Smooth muscle cell (in vitro differentiated cells): ENCODE data around the gene SHROOM2. TPM values are rescaled to one million over a fixed set of nuclear protein-coding genes. Genes with fewer than 3 reads are reported as not detected.

Experiments used
- DNase-seq: peaks from one replicate; lab custom pipeline; 2025; ENCODE audit not compliant: unreplicated experiment; lab: John Stamatoyannopoulos, UW
- H2AFZ ChIP-seq: fragments of 200-600 bp; sonication (generic); 2 replicates; pipeline ENCODE4 v1.6.0; 2016; ENCODE audit warnings: antibody characterized with exemption, low read depth, mild to moderate bottlenecking
- H3F3A ChIP-seq: fragments of 200-600 bp; sonication (generic); 2 replicates; pipeline ENCODE4 v1.6.0; 2017; ENCODE audit warnings: antibody characterized with exemption, low read depth
- H3K27ac ChIP-seq: fragments of 200-600 bp; sonication (generic); 2 replicates; pipeline ENCODE4 v1.5.1; 2016; ENCODE audit warnings: low read depth, mild to moderate bottlenecking
- H3K27me3 ChIP-seq: fragments of 200-600 bp; sonication (generic); 2 replicates; pipeline ENCODE4 v1.6.1; 2016; ENCODE audit warnings: low read depth, mild to moderate bottlenecking
- H3K36me3 ChIP-seq: fragments of 200-600 bp; sonication (generic); 2 replicates; pipeline ENCODE4 v1.5.1; 2016; ENCODE audit warnings: low read depth
- H3K4me1 ChIP-seq: fragments of 200-600 bp; sonication (generic); 2 replicates; pipeline ENCODE4 v1.5.1; 2016; ENCODE audit warnings: low read depth
- H3K4me2 ChIP-seq: fragments of 200-600 bp; sonication (generic); 2 replicates; pipeline ENCODE4 v1.6.0; 2016; ENCODE audit warnings: mild to moderate bottlenecking
- H3K4me3 ChIP-seq: fragments of 200-600 bp; sonication (generic); 2 replicates; pipeline ENCODE4 v1.5.1; 2016; ENCODE audit warnings: mild to moderate bottlenecking
- H3K79me2 ChIP-seq: fragments of 200-600 bp; sonication (generic); 2 replicates; pipeline ENCODE4 v1.6.0; 2016; ENCODE audit warnings: low read depth, mild to moderate bottlenecking
- H3K9ac ChIP-seq: fragments of 200-600 bp; sonication (generic); 2 replicates; pipeline ENCODE4 v1.6.0; 2016; ENCODE audit warnings: low read depth
- H3K9me3 ChIP-seq: fragments of 200-600 bp; sonication (generic); replicated peaks from 2 replicates; pipeline ENCODE4 v1.5.1; 2016; ENCODE audit warnings: low read depth
- H4K20me1 ChIP-seq: fragments of 200-600 bp; sonication (generic); 2 replicates; pipeline ENCODE4 v1.6.0; 2016; ENCODE audit warnings: low read depth
- CTCF ChIP-seq: fragments of 200-600 bp; sonication (generic); IDR thresholded peaks from 2 replicates; pipeline ENCODE4 v1.5.1; 2017; ENCODE audit warnings: borderline replicate concordance, mild to moderate bottlenecking, antibody characterized with exemption; ENCODE audit not compliant: insufficient read depth, poor library complexity, severe bottlenecking
- WGBS: methylation state at CpG from one replicate; pipeline ENCODE4 v1.1.7; 2016; ENCODE audit warnings: low lambda C conversion rate; 5-methylcytosine and 5-hydroxymethylcytosine counted together
- polyA plus RNA-seq: library from polyadenylated mRNA; unstranded; fragments of >200 nt; fragmentation: Nextera tagmentation; extraction: Ambion mirVana; gene quantifications from 2 replicates; pipeline ENCODE4 v1.2.1, GENCODE V29; 2016
- total RNA-seq: library from RNA; depleted of rRNA; stranded (reverse); fragments of >200 nt; gene quantifications from 2 replicates; pipeline ENCODE4 v1.2.3, GENCODE V29; 2014

The SHROOM2 gene
- total and polyA plus RNA-seq, 2 experiments from 2014 or later = 5.5 to 8.9 TPM

- H4K20me1 ChIP-seq = no peaks in the 10 kb centered on the region
- no peaks in the 10 kb centered on the region for H3F3A ChIP-seq
- DNase-seq = no peak
- no peaks in the 10 kb centered on the region for H3K79me2 ChIP-seq
- H2AFZ ChIP-seq = no peak overlapping the region
- peaks cover 6% of the 10 kb centered on the region for H3K4me1 ChIP-seq
- H3K4me3 ChIP-seq = no peak overlapping the region
- H3K9ac ChIP-seq = no peak overlapping the region
- no peaks in the 10 kb centered on the region for H3K9me3 ChIP-seq
- no peak for TF ChIP-seq CTCF
- H3K27ac ChIP-seq = no peak overlapping the region
- no peak overlapping the region for H3K4me2 ChIP-seq
- 46% methylated on average over 4 of the region's 4 CpGs for whole genome bisulfite sequencing
- H3K27me3 ChIP-seq = no peaks in the 10 kb centered on the region
- no peaks in the 10 kb centered on the region for H3K36me3 ChIP-seq
Measured at GRCh38 chrX:9853307-9853706, 67.1 kb downstream of the SHROOM2 start.

- no peak for TF ChIP-seq CTCF
Measured at GRCh38 chrX:9855561-9856283, 69.5 kb downstream of the SHROOM2 start.

GRCh38 chrX:9856588-9856987 lies 70.4 kb downstream of the SHROOM2 start:
- Histone ChIP-seq H3K9ac (no peak overlapping the region), H3F3A (no peaks in the 10 kb centered on the region), H4K20me1 (no peaks in the 10 kb centered on the region), H3K27ac (no peak overlapping the region), H3K4me2 (no peak overlapping the region), H3K4me1 (peaks cover 6% of the 10 kb centered on the region), H3K9me3 (no peaks in the 10 kb centered on the region), H3K79me2 (no peaks in the 10 kb centered on the region), H3K36me3 (no peaks in the 10 kb centered on the region), H3K27me3 (no peaks in the 10 kb centered on the region), H3K4me3 (no peak overlapping the region), H2AFZ (no peak overlapping the region)
- TF ChIP-seq CTCF = no peak
- no peak for DNase-seq
- WGBS = 86% methylated on average over 9 of the region's 9 CpGs

More at GRCh38 chrX:9855561-9856283, 69.5 kb downstream of the SHROOM2 start:
- no peaks in the 10 kb centered on the region for H4K20me1 ChIP-seq
- WGBS = 69% methylated on average over 14 of the region's 14 CpGs
- H3K79me2 ChIP-seq = no peaks in the 10 kb centered on the region
- H3K36me3 ChIP-seq = no peaks in the 10 kb centered on the region
- no peak overlapping the region for H3K4me2 ChIP-seq
- no peak overlapping the region for H3K4me3 ChIP-seq
- H3F3A ChIP-seq = no peaks in the 10 kb centered on the region
- H3K4me1 ChIP-seq = peaks cover 6% of the 10 kb centered on the region
- no peak overlapping the region for H3K27ac ChIP-seq
- DNase-seq = no peak
- no peak overlapping the region for H3K9ac ChIP-seq
- H3K27me3 ChIP-seq = no peaks in the 10 kb centered on the region
- H3K9me3 ChIP-seq = no peaks in the 10 kb centered on the region
- H2AFZ ChIP-seq = no peak overlapping the region
